Mammary epithelial cell (primary cell): Measurements from ENCODE around the gene CBX7.

Source experiments
- CTCF ChIP-seq, 2 donors: IDR thresholded peaks in 1 of 2; conservative IDR thresholded peaks in 1 of 2; 2 replicates each; pipeline ENCODE4 v1.5.1; 2011 to 2012; ENCODE audit warnings: inconsistent platforms in 2 of 2, low read length in 2 of 2, mild to moderate bottlenecking in 2 of 2, control low read depth in 1 of 2, low read depth in 1 of 2; ENCODE audit not compliant: insufficient read depth in 1 of 2; ENCODE audit errors: extremely low read depth in 1 of 2
- EZH2 ChIP-seq: IDR thresholded peaks from 2 replicates; pipeline ENCODE4 v1.6.1; 2012; ENCODE audit warnings: low read length, inconsistent platforms, borderline replicate concordance

GRCh38 chr22:39152024-39152510 lies 413 bp downstream of the CBX7 start:
- TF ChIP-seq CTCF (conservative IDR thresholded peaks at IDR 0.05 in 1 of 2, IDR thresholded peaks at IDR 0.05 in 1 of 2; ENCODE audit: extremely low read depth in 1 of 2, insufficient read depth in 1 of 2, low read depth in 1 of 2, low read length in 2 of 2) (no peak), EZH2 (no peak)
